ENCODE measurements around the gene CACHD1. TPM values are rescaled to one million over a fixed set of nuclear protein-coding genes. Genes with fewer than 3 reads are reported as not detected.
A peak's percentile ranks its signal among the peaks of the same experiment; 100 is the strongest.

CACHD1 gene
- total RNA-seq, 2 donors from 2014 or later: 5.3 to 6.7 TPM

DNA sequence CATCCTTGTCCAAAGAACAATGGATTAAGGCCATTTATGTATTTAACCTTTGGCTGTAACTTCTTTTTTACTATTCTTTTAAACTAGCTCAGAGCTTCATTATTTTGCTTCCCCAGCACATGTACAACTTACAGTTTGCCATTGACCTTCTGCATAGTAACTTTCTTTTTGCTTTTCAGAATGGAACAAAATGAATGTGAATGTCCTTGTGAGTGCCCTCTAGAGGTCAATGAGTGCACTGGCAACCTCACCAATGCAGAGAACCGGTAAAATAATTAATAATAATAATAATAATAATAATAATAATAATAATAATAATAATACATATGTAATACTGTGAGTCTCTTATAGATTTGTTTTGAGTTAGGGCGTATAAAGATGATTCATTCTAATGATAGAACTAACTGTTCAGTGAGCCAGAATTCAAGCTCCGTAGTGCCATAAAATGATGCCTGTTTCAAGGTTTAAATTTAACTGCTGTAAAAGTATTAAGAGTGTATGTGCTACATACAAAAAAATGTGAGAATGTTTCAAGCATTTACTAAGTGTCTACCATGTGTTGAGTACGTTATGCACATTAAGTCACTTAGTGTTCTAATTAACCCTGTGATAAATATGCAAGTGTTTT is 205.9 kb downstream of the CACHD1 start:
- Histone ChIP-seq H3K27me3 (replicated peaks; ENCODE audit: insufficient read depth) (no peaks in the 10 kb centered on the region), H3K9me3 (no peaks in the 10 kb centered on the region), H3K4me3 (no peak overlapping the region), H3K27ac (no peak overlapping the region), H3K4me1 (ENCODE audit: control insufficient read depth in 1 of 2, low read depth in 2 of 2) (no peaks in the 10 kb centered on the region), H3K36me3 (no peaks in the 10 kb centered on the region)
- ATAC-seq (ENCODE audit: insufficient number of reproducible peaks, low FRiP score, low read depth): no peak
- TF ChIP-seq, protein P1, sequence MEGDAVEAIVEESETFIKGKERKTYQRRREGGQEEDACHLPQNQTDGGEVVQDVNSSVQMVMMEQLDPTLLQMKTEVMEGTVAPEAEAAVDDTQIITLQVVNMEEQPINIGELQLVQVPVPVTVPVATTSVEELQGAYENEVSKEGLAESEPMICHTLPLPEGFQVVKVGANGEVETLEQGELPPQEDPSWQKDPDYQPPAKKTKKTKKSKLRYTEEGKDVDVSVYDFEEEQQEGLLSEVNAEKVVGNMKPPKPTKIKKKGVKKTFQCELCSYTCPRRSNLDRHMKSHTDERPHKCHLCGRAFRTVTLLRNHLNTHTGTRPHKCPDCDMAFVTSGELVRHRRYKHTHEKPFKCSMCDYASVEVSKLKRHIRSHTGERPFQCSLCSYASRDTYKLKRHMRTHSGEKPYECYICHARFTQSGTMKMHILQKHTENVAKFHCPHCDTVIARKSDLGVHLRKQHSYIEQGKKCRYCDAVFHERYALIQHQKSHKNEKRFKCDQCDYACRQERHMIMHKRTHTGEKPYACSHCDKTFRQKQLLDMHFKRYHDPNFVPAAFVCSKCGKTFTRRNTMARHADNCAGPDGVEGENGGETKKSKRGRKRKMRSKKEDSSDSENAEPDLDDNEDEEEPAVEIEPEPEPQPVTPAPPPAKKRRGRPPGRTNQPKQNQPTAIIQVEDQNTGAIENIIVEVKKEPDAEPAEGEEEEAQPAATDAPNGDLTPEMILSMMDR (IDR thresholded peaks at IDR 0.05): peak; percentile 71
- no peak for DNase-seq (ENCODE audit: low spot score)

DNA sequence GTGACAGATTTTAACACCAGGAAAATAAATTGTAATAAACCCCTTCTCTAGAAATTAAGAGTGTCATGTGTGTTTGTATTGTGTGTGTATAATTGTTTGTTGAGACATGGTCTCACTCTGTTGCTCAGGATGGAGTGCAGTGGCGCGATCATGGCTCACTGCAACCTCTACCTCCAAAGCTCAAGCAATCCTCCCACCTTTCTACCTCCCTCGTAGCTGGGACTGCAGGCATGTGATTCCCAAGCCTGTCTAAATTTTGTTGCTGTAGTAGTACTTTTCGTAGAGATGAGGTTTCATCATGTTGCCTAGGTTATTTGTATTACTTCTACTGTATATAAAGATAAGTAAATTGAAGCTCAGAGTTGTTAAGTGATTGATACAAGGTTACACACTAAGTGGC is 206.5 kb downstream of the CACHD1 start:
- no peak overlapping the region for H3K27ac ChIP-seq

DNA sequence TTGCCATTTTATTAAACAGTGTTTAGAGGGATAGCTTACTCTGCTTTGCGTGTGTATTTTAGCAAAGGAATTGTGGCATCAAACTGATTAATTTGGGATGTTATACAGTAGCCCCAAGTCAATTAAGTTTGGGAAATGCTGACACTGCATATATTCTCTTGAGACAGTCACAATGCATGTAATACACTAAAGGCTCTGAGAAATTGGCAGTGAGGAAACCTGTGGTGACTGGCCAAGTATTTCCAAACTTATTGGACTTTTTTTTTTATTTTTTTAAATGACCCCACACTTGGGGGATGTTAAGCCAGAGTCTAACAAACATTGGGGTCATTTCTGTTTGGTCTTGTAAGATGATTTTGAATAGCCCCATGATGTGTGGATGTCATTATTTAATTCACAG is 207.6 kb downstream of the CACHD1 start:
- ATAC-seq (ENCODE audit: insufficient number of reproducible peaks, low FRiP score, low read depth) (no peak), DNase-seq (ENCODE audit: low spot score) (no peak)
- TF ChIP-seq, protein P1 (IDR thresholded peaks at IDR 0.05): no peak
- peaks cover 4% of the 10 kb centered on the region for H3K36me3 ChIP-seq
- no peak overlapping the region for H3K27ac ChIP-seq
- no peak overlapping the region for H3K4me3 ChIP-seq
- no peaks in the 10 kb centered on the region for H3K9me3 ChIP-seq
- no peaks in the 10 kb centered on the region for H3K4me1 ChIP-seq (ENCODE audit: control insufficient read depth in 1 of 2, low read depth in 2 of 2)
- no peaks in the 10 kb centered on the region for H3K27me3 ChIP-seq (replicated peaks; ENCODE audit: insufficient read depth)

More for the DNA sequence above, 206.5 kb downstream of the CACHD1 start:
- H3K4me3 ChIP-seq: no peak overlapping the region
- H3K27me3 ChIP-seq (replicated peaks; ENCODE audit: insufficient read depth): no peaks in the 10 kb centered on the region
- no peaks in the 10 kb centered on the region for H3K4me1 ChIP-seq (ENCODE audit: control insufficient read depth in 1 of 2, low read depth in 2 of 2)
- ATAC-seq (ENCODE audit: insufficient number of reproducible peaks, low FRiP score, low read depth) (no peak), DNase-seq (ENCODE audit: low spot score) (no peak)
- H3K36me3 ChIP-seq: no peaks in the 10 kb centered on the region
- TF ChIP-seq, protein P1 (IDR thresholded peaks at IDR 0.05): no peak
- no peaks in the 10 kb centered on the region for H3K9me3 ChIP-seq

DNA sequence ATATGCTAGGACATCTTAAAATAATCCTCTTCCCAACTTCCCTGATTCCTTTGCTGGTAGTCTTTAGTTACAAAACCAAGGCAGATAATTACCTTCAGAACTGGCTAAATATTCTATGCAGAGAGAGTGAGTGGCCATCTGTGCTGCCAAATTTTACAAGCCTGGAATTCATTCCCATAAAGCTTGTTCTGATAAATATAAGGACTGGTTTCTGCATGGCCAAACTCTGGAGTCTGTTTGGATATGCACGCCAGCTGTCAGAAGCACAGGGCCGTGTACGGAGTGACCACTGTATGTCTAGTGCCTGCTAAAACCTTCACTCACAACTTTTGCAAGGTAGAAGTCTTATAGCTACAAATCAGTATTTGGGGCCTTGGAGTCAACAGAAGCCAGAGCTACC is 208.4 kb downstream of the CACHD1 start:
- ATAC-seq (ENCODE audit: insufficient number of reproducible peaks, low FRiP score, low read depth) (no peak), DNase-seq (ENCODE audit: low spot score) (no peak)
- Histone ChIP-seq H3K9me3 (no peaks in the 10 kb centered on the region), H3K27ac (no peak overlapping the region), H3K27me3 (replicated peaks; ENCODE audit: insufficient read depth) (no peaks in the 10 kb centered on the region), H3K4me1 (ENCODE audit: control insufficient read depth in 1 of 2, low read depth in 2 of 2) (no peaks in the 10 kb centered on the region), H3K4me3 (no peak overlapping the region), H3K36me3 (peaks cover 7% of the 10 kb centered on the region)
- TF ChIP-seq, protein P1 (IDR thresholded peaks at IDR 0.05): no peak

DNA sequence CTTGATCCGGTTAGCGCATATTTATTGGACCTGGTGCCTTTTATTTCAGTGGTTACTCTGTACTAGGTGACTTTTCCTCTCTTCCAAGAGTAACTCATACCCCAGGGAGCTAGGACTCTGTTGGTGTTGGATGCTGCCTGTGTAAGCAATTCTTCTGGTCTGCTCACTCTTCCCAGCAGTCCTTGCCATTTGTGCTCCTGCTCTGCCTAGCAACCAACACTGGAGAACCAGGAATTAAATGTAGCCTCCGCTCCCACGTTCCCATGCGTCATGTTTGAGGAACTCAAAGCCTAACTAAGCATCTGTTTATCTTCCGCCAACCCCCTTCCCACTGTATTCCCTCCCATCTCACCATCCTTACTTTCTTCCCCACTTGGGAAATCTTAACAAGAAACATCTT is 209.2 kb downstream of the CACHD1 start:
- H3K27ac ChIP-seq: no peak overlapping the region

More for the DNA sequence above, 209.2 kb downstream of the CACHD1 start:
- ATAC-seq (ENCODE audit: insufficient number of reproducible peaks, low FRiP score, low read depth) (no peak), DNase-seq (ENCODE audit: low spot score) (no peak)
- TF ChIP-seq, protein P1 (IDR thresholded peaks at IDR 0.05): no peak
- no peaks in the 10 kb centered on the region for H3K4me1 ChIP-seq (ENCODE audit: control insufficient read depth in 1 of 2, low read depth in 2 of 2)
- H3K36me3 ChIP-seq: peaks cover 9% of the 10 kb centered on the region
- H3K4me3 ChIP-seq: no peak overlapping the region
- no peaks in the 10 kb centered on the region for H3K27me3 ChIP-seq (replicated peaks; ENCODE audit: insufficient read depth)
- H3K9me3 ChIP-seq: no peaks in the 10 kb centered on the region
